Measurements from ENCODE around the gene ADAMTS17.

The ADAMTS17 gene

DNA sequence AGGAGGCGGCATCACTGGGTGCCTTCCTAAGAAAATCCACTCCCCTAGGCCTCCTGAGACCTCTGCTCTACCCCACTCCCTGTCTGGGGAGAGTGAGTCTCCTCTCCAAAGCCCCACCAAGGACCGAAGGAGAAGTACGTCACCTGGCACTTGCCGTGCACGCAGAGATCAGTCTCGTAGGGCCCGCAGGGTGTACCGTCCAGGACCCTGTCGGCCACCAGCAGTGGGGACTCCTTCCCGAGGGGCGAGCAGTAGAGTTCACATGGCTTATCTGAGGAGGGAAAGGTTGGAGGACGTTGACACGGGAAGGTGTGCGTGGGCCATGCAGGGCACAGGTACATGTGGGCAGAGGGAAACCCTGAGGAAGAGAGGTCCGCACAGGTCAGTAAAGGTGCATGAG, 232.9 kb downstream of the ADAMTS17 start:
- Mint-ChIP-seq H3K27ac (ENCODE audit: low read depth) (no peak overlapping the region), H3K4me1 (peaks cover 9% of the 10 kb centered on the region), H3K4me3 (no peak overlapping the region), H3K36me3 (ENCODE audit: insufficient read depth) (no peaks in the 10 kb centered on the region), H3K9me3 (no peaks in the 10 kb centered on the region), H3K27me3 (no peaks in the 10 kb centered on the region)
- DNase-seq (ENCODE audit: low spot score in 2 of 2) (no peak), ATAC-seq (replicated peaks; ENCODE audit: extremely low read depth, poor library complexity, severe bottlenecking) (no peak)

- no peaks in the 10 kb centered on the region for H3K36me3 Mint-ChIP-seq (ENCODE audit: insufficient read depth)
- DNase-seq (ENCODE audit: low spot score in 2 of 2) (no peak), ATAC-seq (replicated peaks; ENCODE audit: extremely low read depth, poor library complexity, severe bottlenecking) (no peak)
- H3K9me3 Mint-ChIP-seq = no peaks in the 10 kb centered on the region
- H3K27me3 Mint-ChIP-seq = no peaks in the 10 kb centered on the region
- no peak overlapping the region for H3K4me3 Mint-ChIP-seq
- H3K4me1 Mint-ChIP-seq = peaks cover 9% of the 10 kb centered on the region
- H3K27ac Mint-ChIP-seq (ENCODE audit: low read depth) = no peak overlapping the region
Measured at GRCh38 chr15:100108346-100108745, 233.4 kb downstream of the ADAMTS17 start.

DNA sequence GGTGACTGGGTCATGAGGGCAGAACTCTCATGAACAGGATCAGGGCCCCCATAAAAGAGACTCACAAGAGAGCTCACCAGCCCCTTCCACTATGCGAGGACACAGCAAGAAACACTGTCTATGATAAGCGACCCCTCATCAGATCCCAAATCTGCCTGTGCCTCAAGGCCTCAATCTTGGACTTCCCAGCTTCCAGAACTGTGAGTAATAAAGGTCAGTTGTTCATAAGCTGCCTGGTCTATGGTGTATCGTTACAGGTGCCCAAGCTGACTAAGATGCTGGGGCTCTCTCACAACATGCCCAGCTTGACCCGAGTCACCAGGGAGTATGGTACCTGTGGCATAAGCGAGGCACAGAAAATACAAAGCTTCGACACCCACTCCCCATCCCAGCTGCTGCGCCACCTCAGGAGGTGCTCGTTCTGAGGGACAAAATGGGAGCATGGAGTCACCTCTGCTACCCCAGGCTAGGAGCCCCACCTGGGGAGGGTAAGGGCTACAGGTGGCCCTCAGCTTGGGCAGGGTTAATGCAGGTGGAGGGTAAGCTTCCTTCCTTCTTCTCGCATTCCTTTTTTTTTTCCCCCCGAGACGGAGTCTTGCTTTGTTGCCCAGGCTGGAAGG, 234.1 kb downstream of the ADAMTS17 start:
- no peaks in the 10 kb centered on the region for H3K9me3 Mint-ChIP-seq
- ATAC-seq (replicated peaks; ENCODE audit: extremely low read depth, poor library complexity, severe bottlenecking) (no peak), DNase-seq (ENCODE audit: low spot score in 2 of 2) (no peak)
- peaks cover 9% of the 10 kb centered on the region for H3K4me1 Mint-ChIP-seq
- no peak overlapping the region for H3K4me3 Mint-ChIP-seq
- no peaks in the 10 kb centered on the region for H3K27me3 Mint-ChIP-seq
- no peak overlapping the region for H3K27ac Mint-ChIP-seq (ENCODE audit: low read depth)
- H3K36me3 Mint-ChIP-seq (ENCODE audit: insufficient read depth) = peaks cover under 1% of the 10 kb centered on the region

DNA sequence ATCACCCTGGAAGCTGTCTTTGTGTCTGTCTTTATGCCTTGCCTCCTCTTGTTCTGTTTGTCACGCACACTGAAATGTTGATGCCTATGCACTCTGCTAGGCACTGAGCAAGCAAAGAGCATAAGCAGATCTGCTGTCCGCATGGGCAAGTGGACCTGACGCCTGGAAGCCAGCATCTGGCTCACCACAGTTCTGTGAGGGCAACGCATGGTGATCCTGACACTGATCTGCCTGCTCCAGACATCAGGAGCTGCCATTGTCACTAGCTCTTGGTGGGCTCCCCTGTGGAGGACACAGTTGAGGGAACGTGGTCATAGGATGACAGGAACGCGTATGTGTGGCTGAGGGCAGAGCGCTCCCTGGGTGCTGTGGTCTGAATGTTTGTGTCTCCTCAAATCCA, 234.6 kb downstream of the ADAMTS17 start:
- no peak for ATAC-seq (replicated peaks; ENCODE audit: extremely low read depth, poor library complexity, severe bottlenecking)

GRCh38 chr15:100106732-100107131, 235.0 kb downstream of the ADAMTS17 start:
- H3K27ac Mint-ChIP-seq (ENCODE audit: low read depth) = no peak overlapping the region
- H3K27me3 Mint-ChIP-seq = no peaks in the 10 kb centered on the region
- no peak for ATAC-seq (replicated peaks; ENCODE audit: extremely low read depth, poor library complexity, severe bottlenecking)
- no peaks in the 10 kb centered on the region for H3K9me3 Mint-ChIP-seq
- H3K4me1 Mint-ChIP-seq = peaks cover 8% of the 10 kb centered on the region
- peaks cover 1% of the 10 kb centered on the region for H3K36me3 Mint-ChIP-seq (ENCODE audit: insufficient read depth)
- DNase-seq (ENCODE audit: low spot score in 2 of 2) = no peak
- H3K4me3 Mint-ChIP-seq = no peak overlapping the region

More for the DNA sequence above, 234.6 kb downstream of the ADAMTS17 start:
- Mint-ChIP-seq H3K4me3 (no peak overlapping the region), H3K27me3 (no peaks in the 10 kb centered on the region), H3K27ac (ENCODE audit: low read depth) (no peak overlapping the region), H3K9me3 (no peaks in the 10 kb centered on the region), H3K4me1 (peaks cover 9% of the 10 kb centered on the region), H3K36me3 (ENCODE audit: insufficient read depth) (peaks cover 1% of the 10 kb centered on the region)
- DNase-seq (ENCODE audit: low spot score in 2 of 2) = no peak

GRCh38 chr15:100105101-100105500, 236.7 kb downstream of the ADAMTS17 start:
- no peak for ATAC-seq (replicated peaks; ENCODE audit: extremely low read depth, poor library complexity, severe bottlenecking)
- Mint-ChIP-seq H3K27me3 (no peaks in the 10 kb centered on the region), H3K4me1 (no peaks in the 10 kb centered on the region), H3K9me3 (no peaks in the 10 kb centered on the region), H3K4me3 (no peak overlapping the region), H3K36me3 (ENCODE audit: insufficient read depth) (peaks cover 1% of the 10 kb centered on the region), H3K27ac (ENCODE audit: low read depth) (no peak overlapping the region)
- DNase-seq (ENCODE audit: low spot score in 2 of 2) = no peak

GRCh38 chr15:100104245-100104644, 237.5 kb downstream of the ADAMTS17 start:
- no peak for ATAC-seq (replicated peaks; ENCODE audit: extremely low read depth, poor library complexity, severe bottlenecking)
- no peak overlapping the region for H3K4me3 Mint-ChIP-seq
- no peaks in the 10 kb centered on the region for H3K9me3 Mint-ChIP-seq
- peaks cover 1% of the 10 kb centered on the region for H3K36me3 Mint-ChIP-seq (ENCODE audit: insufficient read depth)
- H3K27me3 Mint-ChIP-seq = no peaks in the 10 kb centered on the region
- H3K4me1 Mint-ChIP-seq = no peaks in the 10 kb centered on the region
- no peak for DNase-seq (ENCODE audit: low spot score in 2 of 2)
- no peak overlapping the region for H3K27ac Mint-ChIP-seq (ENCODE audit: low read depth)

GRCh38 chr15:100103828-100104227, 237.9 kb downstream of the ADAMTS17 start:
- Mint-ChIP-seq H3K4me3 (no peak overlapping the region), H3K27ac (ENCODE audit: low read depth) (no peak overlapping the region), H3K4me1 (no peaks in the 10 kb centered on the region), H3K27me3 (no peaks in the 10 kb centered on the region), H3K36me3 (ENCODE audit: insufficient read depth) (peaks cover 1% of the 10 kb centered on the region), H3K9me3 (no peaks in the 10 kb centered on the region)
- ATAC-seq (replicated peaks; ENCODE audit: extremely low read depth, poor library complexity, severe bottlenecking) (no peak), DNase-seq (ENCODE audit: low spot score in 2 of 2) (no peak)

- no peaks in the 10 kb centered on the region for H3K4me1 Mint-ChIP-seq
- no peak overlapping the region for H3K27ac Mint-ChIP-seq (ENCODE audit: low read depth)
- peaks cover 1% of the 10 kb centered on the region for H3K36me3 Mint-ChIP-seq (ENCODE audit: insufficient read depth)
- ATAC-seq (replicated peaks; ENCODE audit: extremely low read depth, poor library complexity, severe bottlenecking) (no peak), DNase-seq (ENCODE audit: low spot score in 2 of 2) (no peak)
- no peaks in the 10 kb centered on the region for H3K9me3 Mint-ChIP-seq
- H3K4me3 Mint-ChIP-seq = no peak overlapping the region
- H3K27me3 Mint-ChIP-seq = no peaks in the 10 kb centered on the region
Measured at GRCh38 chr15:100101426-100102089, 240.2 kb downstream of the ADAMTS17 start.

- Mint-ChIP-seq H3K27ac (ENCODE audit: low read depth) (no peak overlapping the region), H3K27me3 (no peaks in the 10 kb centered on the region), H3K4me3 (no peak overlapping the region), H3K4me1 (no peaks in the 10 kb centered on the region), H3K36me3 (ENCODE audit: insufficient read depth) (peaks cover 1% of the 10 kb centered on the region), H3K9me3 (no peaks in the 10 kb centered on the region)
- no peak for ATAC-seq (replicated peaks; ENCODE audit: extremely low read depth, poor library complexity, severe bottlenecking)
- DNase-seq (ENCODE audit: low spot score in 2 of 2) = no peak
Measured at GRCh38 chr15:100100926-100101325, 240.8 kb downstream of the ADAMTS17 start.

DNA sequence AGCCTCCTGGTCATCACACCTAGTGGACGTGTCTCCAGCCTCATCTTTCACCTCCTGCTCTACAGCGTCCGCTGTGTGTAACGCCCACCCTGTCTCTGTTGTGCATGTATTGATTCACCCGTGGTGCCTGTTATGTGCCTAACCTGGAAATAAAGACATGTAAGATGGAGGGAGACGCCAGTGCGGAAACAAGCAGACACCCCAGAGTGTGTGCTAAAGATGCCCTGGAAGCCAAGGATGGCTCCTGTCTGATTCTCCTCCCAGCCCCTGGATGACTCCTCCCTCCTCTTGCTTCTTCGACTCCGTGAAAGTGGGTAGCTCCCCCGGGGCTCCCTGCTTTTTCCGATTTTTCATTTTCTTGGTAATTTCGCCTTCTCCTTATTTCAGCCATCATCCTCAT, 241.8 kb downstream of the ADAMTS17 start:
- H3K36me3 Mint-ChIP-seq (ENCODE audit: insufficient read depth) = peaks cover 1% of the 10 kb centered on the region
- DNase-seq (ENCODE audit: low spot score in 2 of 2) (no peak), ATAC-seq (replicated peaks; ENCODE audit: extremely low read depth, poor library complexity, severe bottlenecking) (no peak)
- no peaks in the 10 kb centered on the region for H3K27me3 Mint-ChIP-seq
- H3K4me1 Mint-ChIP-seq = no peaks in the 10 kb centered on the region
- no peaks in the 10 kb centered on the region for H3K9me3 Mint-ChIP-seq
- H3K4me3 Mint-ChIP-seq = no peak overlapping the region
- H3K27ac Mint-ChIP-seq (ENCODE audit: low read depth) = no peak overlapping the region

DNA sequence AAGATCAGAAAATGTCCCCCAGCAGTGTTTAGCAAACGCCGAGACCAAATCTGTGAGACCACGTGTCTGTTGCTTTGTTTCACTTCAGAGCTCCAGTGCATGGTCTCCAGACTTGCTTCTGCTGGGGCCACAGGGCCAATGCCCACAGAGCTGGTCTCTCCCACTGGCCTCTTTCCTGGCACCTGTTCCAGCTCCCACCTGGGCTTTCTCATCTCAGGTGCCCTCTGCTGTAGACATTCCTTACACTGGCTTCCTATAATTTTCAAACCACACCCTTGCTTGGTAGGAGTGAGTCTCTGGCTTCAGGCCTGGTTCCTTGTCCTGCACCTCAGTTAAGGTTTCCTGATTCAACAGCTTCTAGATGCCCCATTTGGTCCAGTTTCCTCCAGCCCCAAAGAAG, 243.1 kb downstream of the ADAMTS17 start:
- H3K4me3 Mint-ChIP-seq = no peak overlapping the region
- H3K27ac Mint-ChIP-seq (ENCODE audit: low read depth) = no peak overlapping the region
- peaks cover 3% of the 10 kb centered on the region for H3K36me3 Mint-ChIP-seq (ENCODE audit: insufficient read depth)
- H3K9me3 Mint-ChIP-seq = no peaks in the 10 kb centered on the region
- no peaks in the 10 kb centered on the region for H3K4me1 Mint-ChIP-seq
- no peaks in the 10 kb centered on the region for H3K27me3 Mint-ChIP-seq
- DNase-seq (ENCODE audit: low spot score in 2 of 2) = no peak
- no peak for ATAC-seq (replicated peaks; ENCODE audit: extremely low read depth, poor library complexity, severe bottlenecking)

GRCh38 chr15:100097342-100098127, 244.2 kb downstream of the ADAMTS17 start:
- Mint-ChIP-seq H3K9me3 (no peaks in the 10 kb centered on the region), H3K27me3 (no peaks in the 10 kb centered on the region), H3K4me1 (no peaks in the 10 kb centered on the region), H3K27ac (ENCODE audit: low read depth) (no peak overlapping the region), H3K4me3 (no peak overlapping the region), H3K36me3 (ENCODE audit: insufficient read depth) (peaks cover 1% of the 10 kb centered on the region)
- DNase-seq (ENCODE audit: low spot score in 2 of 2) (no peak), ATAC-seq (replicated peaks; ENCODE audit: extremely low read depth, poor library complexity, severe bottlenecking) (no peak)
